ENCODE results near the gene LTBP4. TPM values are rescaled to one million over a fixed set of nuclear protein-coding genes. Genes with fewer than 3 reads are reported as not detected.

The LTBP4 gene
- total RNA-seq, 1 experiment from 2014 or later, result 20.3 TPM

DNA sequence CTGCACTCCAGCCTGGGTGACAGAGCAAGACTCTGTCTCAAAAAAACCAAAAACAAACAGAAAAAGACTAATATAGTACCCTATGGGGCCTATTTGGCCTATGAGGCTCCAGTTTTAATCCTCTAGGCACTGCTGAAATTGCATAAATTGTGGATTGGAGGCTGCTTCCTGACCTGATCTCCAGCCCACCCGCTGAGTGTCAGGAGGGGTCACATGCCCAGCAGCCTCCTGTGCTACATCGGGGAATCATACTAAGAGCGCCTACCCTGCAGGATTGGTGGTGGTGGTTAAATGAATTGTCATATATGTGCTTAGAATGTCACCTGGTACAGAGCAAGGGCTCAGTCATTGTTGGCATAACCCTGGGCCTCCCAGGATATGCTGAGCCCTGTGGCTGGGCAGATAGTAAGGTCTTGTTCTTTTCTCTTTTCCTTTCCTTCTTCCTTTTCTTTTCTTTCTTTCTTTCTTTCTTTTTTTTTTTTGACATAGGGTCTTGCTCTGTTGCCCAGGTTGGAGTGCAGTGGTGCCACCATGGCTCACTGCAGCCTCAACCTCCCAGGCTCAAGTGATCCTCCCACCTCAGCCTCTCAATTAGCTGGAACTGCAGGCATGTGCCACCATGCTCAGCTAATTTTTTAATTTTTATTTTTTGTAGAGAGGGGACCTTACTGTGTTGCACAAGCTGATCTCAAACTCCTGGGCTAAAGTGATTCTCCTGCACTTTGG lies 31.3 kb downstream of the LTBP4 start:
- CTCF ChIA-PET, result interaction anchor here (0.5 to 3.0 kb wide), 4 partner anchors 29 to 430 kb away, joined by 3 to 31 read pairs (median 16); partner anchors contain the start of gene BLVRB
- H3K4me1 Mint-ChIP-seq (ENCODE audit: low read depth, unreplicated experiment), result peaks cover 9% of the 10 kb centered on the region
- no peaks in the 10 kb centered on the region for H3K9me3 Mint-ChIP-seq (ENCODE audit: low read depth, unreplicated experiment)
- BruUV-seq (replicated peaks), result no TSS peak
- TF ChIP-seq, protein P1, sequence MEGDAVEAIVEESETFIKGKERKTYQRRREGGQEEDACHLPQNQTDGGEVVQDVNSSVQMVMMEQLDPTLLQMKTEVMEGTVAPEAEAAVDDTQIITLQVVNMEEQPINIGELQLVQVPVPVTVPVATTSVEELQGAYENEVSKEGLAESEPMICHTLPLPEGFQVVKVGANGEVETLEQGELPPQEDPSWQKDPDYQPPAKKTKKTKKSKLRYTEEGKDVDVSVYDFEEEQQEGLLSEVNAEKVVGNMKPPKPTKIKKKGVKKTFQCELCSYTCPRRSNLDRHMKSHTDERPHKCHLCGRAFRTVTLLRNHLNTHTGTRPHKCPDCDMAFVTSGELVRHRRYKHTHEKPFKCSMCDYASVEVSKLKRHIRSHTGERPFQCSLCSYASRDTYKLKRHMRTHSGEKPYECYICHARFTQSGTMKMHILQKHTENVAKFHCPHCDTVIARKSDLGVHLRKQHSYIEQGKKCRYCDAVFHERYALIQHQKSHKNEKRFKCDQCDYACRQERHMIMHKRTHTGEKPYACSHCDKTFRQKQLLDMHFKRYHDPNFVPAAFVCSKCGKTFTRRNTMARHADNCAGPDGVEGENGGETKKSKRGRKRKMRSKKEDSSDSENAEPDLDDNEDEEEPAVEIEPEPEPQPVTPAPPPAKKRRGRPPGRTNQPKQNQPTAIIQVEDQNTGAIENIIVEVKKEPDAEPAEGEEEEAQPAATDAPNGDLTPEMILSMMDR (IDR thresholded peaks at IDR 0.05; ENCODE audit: unreplicated experiment), result no peak
- intact Hi-C loops (cut with micrococcal nuclease; ENCODE audit: unreplicated experiment), result loop anchor here (10.0 kb wide), 1 partner anchor 328 kb away; no protein-coding TSS in a partner anchor
- peaks cover 24% of the 10 kb centered on the region for H3K27me3 Mint-ChIP-seq (ENCODE audit: unreplicated experiment)
- peaks cover 6% of the 10 kb centered on the region for H3K36me3 Mint-ChIP-seq (ENCODE audit: insufficient read depth, unreplicated experiment)
- no peak overlapping the region for H3K4me3 Mint-ChIP-seq (ENCODE audit: low read depth, unreplicated experiment)
- H3K27ac Mint-ChIP-seq (ENCODE audit: unreplicated experiment), result no peak overlapping the region
- no peak for DNase-seq

DNA sequence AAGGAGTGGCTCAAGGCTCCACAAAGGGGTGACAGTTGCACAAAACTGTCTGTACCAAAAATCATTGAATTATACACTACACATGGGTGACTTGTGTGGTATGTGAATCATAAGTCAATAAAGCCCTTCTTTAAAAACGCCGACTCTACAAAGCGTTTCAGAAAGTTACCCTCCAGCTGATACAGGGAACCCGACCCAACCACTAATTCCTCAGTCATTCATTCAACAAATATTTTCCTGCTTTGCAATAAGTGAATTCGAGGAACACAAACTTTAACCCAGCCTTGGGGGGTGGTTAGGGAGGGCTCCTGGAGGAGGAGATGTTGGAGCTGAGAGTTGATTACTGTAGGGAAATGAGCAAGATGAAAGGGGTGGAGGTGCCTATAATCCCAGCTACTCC lies 32.0 kb downstream of the LTBP4 start:
- H3K4me3 Mint-ChIP-seq (ENCODE audit: low read depth, unreplicated experiment), result no peak overlapping the region
- TF ChIP-seq, protein P1 (IDR thresholded peaks at IDR 0.05; ENCODE audit: unreplicated experiment), result no peak
- H3K4me1 Mint-ChIP-seq (ENCODE audit: low read depth, unreplicated experiment), result peaks cover 9% of the 10 kb centered on the region
- H3K27me3 Mint-ChIP-seq (ENCODE audit: unreplicated experiment), result peaks cover 24% of the 10 kb centered on the region
- H3K27ac Mint-ChIP-seq (ENCODE audit: unreplicated experiment), result no peak overlapping the region
- intact Hi-C loops (cut with micrococcal nuclease; ENCODE audit: unreplicated experiment), result loop anchor here (10.0 kb wide), 1 partner anchor 328 kb away; no protein-coding TSS in a partner anchor
- CTCF ChIA-PET, result interaction anchor here (0.5 to 3.0 kb wide), 8 partner anchors 12 to 431 kb away, joined by 3 to 31 read pairs (median 7); partner anchors contain the start of gene BLVRB
- no TSS peak for BruUV-seq (replicated peaks)
- DNase-seq, result no peak
- no peaks in the 10 kb centered on the region for H3K9me3 Mint-ChIP-seq (ENCODE audit: low read depth, unreplicated experiment)
- H3K36me3 Mint-ChIP-seq (ENCODE audit: insufficient read depth, unreplicated experiment), result no peaks in the 10 kb centered on the region

DNA sequence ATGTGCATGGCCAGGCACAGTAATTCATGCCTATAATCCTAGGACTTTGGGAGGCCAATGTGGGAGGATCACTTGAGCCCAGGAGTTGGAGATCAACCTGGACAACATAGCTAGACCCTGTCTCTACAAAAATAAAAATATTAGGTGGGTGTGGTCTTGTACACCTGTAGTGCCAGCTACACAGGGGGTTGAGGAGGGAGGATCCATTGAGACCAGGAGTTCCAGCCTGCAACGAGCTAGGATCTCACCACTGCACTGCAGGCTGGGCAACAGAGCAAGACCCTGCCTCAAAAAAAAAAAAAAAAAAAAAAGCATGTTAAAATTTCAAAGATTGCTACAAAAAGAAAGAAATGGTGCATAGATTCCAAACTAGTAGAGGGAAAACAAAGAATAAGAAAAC lies 37.2 kb downstream of the LTBP4 start:
- CTCF ChIA-PET, result interaction anchor here (0.7 to 0.8 kb wide), 2 partner anchors 293 to 621 kb away, joined by 4 to 8 read pairs; no protein-coding TSS in a partner anchor
- Mint-ChIP-seq H3K27me3 (ENCODE audit: unreplicated experiment) (peaks cover 24% of the 10 kb centered on the region), H3K36me3 (ENCODE audit: insufficient read depth, unreplicated experiment) (no peaks in the 10 kb centered on the region), H3K4me1 (ENCODE audit: low read depth, unreplicated experiment) (peaks cover 25% of the 10 kb centered on the region), H3K27ac (ENCODE audit: unreplicated experiment) (no peak overlapping the region), H3K4me3 (ENCODE audit: low read depth, unreplicated experiment) (no peak overlapping the region), H3K9me3 (ENCODE audit: low read depth, unreplicated experiment) (no peaks in the 10 kb centered on the region)
- DNase-seq, result no peak
- BruUV-seq (replicated peaks), result no TSS peak
- intact Hi-C loops (cut with micrococcal nuclease; ENCODE audit: unreplicated experiment), result loop anchor here (10.0 kb wide), 1 partner anchor 334 kb away; no protein-coding TSS in a partner anchor
- TF ChIP-seq, protein P1 (IDR thresholded peaks at IDR 0.05; ENCODE audit: unreplicated experiment), result no peak

DNA sequence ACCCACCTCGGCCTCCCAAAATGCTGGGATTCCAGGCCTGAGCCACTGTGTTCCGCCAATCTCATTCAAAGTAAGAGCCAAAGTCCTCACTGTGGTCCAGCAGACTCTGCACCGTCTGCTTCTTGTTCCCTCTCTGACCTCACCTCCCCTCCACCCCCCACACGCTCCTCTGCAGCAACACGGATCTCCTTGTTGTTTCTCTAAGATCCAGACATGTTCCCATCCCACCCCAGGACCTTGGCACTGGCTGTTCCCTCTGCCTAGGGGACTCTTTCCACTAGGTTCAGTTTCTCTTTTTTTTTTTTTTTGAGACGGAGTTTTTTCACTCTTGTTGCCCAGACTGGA lies 38.4 kb downstream of the LTBP4 start:
- H3K27ac Mint-ChIP-seq (ENCODE audit: unreplicated experiment), result no peak overlapping the region
- CTCF ChIA-PET, result no interaction called here

More for the DNA sequence above, 38.4 kb downstream of the LTBP4 start:
- Mint-ChIP-seq H3K36me3 (ENCODE audit: insufficient read depth, unreplicated experiment) (no peaks in the 10 kb centered on the region), H3K4me3 (ENCODE audit: low read depth, unreplicated experiment) (no peak overlapping the region), H3K9me3 (ENCODE audit: low read depth, unreplicated experiment) (no peaks in the 10 kb centered on the region), H3K27me3 (ENCODE audit: unreplicated experiment) (peaks cover 15% of the 10 kb centered on the region), H3K4me1 (ENCODE audit: low read depth, unreplicated experiment) (peaks cover 18% of the 10 kb centered on the region)
- DNase-seq, result no peak
- intact Hi-C loops (cut with micrococcal nuclease; ENCODE audit: unreplicated experiment), result loop anchor here (10.0 kb wide), 1 partner anchor 335 kb away; no protein-coding TSS in a partner anchor
- BruUV-seq (replicated peaks), result no TSS peak
- TF ChIP-seq, protein P1 (IDR thresholded peaks at IDR 0.05; ENCODE audit: unreplicated experiment), result no peak
